ENCODE results near the gene PIK3C2G. TPM values are rescaled to one million over a fixed set of nuclear protein-coding genes. Genes with fewer than 3 reads are reported as not detected.

PIK3C2G gene
- polyA plus RNA-seq, 1 of the 3 experiments (the other 2 are of a cell fraction) = 0.02 TPM

DNA sequence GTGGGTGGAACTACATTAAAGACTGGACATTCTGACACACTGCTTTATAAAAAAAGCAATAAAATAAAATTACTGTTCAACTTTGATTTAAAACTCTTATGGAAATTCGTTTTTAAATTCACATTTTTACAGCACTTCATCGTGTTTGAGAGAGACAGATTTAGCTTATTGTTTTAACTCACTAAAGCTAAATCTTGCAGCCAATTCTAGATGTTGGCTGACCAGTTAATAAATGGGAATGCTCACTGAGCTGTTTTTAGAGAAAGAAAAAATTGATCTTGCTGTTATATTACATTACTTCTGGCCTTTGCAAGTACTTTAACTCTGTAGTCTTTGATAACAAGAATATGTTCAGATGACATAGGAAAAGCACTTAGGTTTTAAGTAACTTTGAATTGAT, 319.4 kb downstream of the PIK3C2G start:
- Histone ChIP-seq H3K27me3 (ENCODE audit: insufficient read depth) (no peaks in the 10 kb centered on the region), H3K36me3 (replicated peaks in 1 of 2; ENCODE audit: control insufficient read depth in 1 of 2, insufficient read depth in 2 of 2, low read length in 1 of 2) (no peaks in the 10 kb centered on the region), H3K9ac (no peak overlapping the region), H3K9me2 (no peaks in the 10 kb centered on the region), H3K9me3 (no peaks in the 10 kb centered on the region), H3K79me2 (ENCODE audit: insufficient read depth) (no peaks in the 10 kb centered on the region), H4K20me1 (ENCODE audit: insufficient read depth) (no peaks in the 10 kb centered on the region), H3K4me1 (ENCODE audit: control insufficient read depth in 1 of 2, insufficient read depth in 2 of 2, low read depth in 1 of 2, low read length in 1 of 2) (no peaks in the 10 kb centered on the region), H2AFZ (ENCODE audit: low read depth) (no peak overlapping the region), H3K4me3 (ENCODE audit: low read depth in 2 of 2, low read length in 1 of 2) (no peak overlapping the region), H3K4me2 (no peak overlapping the region), H3K27ac (ENCODE audit: low read depth in 2 of 2, low read length in 1 of 2) (no peak overlapping the region), H3F3A (replicated peaks; ENCODE audit: insufficient read depth) (peaks cover 5% of the 10 kb centered on the region)
- no peak for DNase-seq
- TF ChIP-seq TAF1 (IDR thresholded peaks at IDR 0.05; ENCODE audit: borderline replicate concordance, low read depth, low read length) = no peak
- no peak for TF ChIP-seq FOXJ3 (CRISPR knock-in tag; IDR thresholded peaks at IDR 0.05)
- no peak for TF ChIP-seq YY1 (IDR thresholded peaks at IDR 0.05; ENCODE audit: low read depth)
- no peak for TF ChIP-seq EP300 (IDR thresholded peaks at IDR 0.05; ENCODE audit: borderline replicate concordance in 1 of 2, low read depth in 1 of 2, low read length in 1 of 2)
- TF ChIP-seq CHD2 (IDR thresholded peaks at IDR 0.05; ENCODE audit: low read length, partially characterized antibody) = no peak
- TF ChIP-seq, protein P1, sequence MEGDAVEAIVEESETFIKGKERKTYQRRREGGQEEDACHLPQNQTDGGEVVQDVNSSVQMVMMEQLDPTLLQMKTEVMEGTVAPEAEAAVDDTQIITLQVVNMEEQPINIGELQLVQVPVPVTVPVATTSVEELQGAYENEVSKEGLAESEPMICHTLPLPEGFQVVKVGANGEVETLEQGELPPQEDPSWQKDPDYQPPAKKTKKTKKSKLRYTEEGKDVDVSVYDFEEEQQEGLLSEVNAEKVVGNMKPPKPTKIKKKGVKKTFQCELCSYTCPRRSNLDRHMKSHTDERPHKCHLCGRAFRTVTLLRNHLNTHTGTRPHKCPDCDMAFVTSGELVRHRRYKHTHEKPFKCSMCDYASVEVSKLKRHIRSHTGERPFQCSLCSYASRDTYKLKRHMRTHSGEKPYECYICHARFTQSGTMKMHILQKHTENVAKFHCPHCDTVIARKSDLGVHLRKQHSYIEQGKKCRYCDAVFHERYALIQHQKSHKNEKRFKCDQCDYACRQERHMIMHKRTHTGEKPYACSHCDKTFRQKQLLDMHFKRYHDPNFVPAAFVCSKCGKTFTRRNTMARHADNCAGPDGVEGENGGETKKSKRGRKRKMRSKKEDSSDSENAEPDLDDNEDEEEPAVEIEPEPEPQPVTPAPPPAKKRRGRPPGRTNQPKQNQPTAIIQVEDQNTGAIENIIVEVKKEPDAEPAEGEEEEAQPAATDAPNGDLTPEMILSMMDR (IDR thresholded peaks at IDR 0.05) = no peak
- no peak for TF ChIP-seq FOXM1 (IDR thresholded peaks at IDR 0.05; ENCODE audit: low read depth)
- TF ChIP-seq RXRA (IDR thresholded peaks at IDR 0.05; ENCODE audit: borderline replicate concordance, low read depth) = no peak
- TF ChIP-seq, protein P2, sequence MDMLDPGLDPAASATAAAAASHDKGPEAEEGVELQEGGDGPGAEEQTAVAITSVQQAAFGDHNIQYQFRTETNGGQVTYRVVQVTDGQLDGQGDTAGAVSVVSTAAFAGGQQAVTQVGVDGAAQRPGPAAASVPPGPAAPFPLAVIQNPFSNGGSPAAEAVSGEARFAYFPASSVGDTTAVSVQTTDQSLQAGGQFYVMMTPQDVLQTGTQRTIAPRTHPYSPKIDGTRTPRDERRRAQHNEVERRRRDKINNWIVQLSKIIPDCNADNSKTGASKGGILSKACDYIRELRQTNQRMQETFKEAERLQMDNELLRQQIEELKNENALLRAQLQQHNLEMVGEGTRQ (IDR thresholded peaks at IDR 0.05; ENCODE audit: borderline replicate concordance, low read depth, low read length) = no peak
- TF ChIP-seq RFX5 (IDR thresholded peaks at IDR 0.05; ENCODE audit: low read length) = no peak
- TF ChIP-seq, protein P3, sequence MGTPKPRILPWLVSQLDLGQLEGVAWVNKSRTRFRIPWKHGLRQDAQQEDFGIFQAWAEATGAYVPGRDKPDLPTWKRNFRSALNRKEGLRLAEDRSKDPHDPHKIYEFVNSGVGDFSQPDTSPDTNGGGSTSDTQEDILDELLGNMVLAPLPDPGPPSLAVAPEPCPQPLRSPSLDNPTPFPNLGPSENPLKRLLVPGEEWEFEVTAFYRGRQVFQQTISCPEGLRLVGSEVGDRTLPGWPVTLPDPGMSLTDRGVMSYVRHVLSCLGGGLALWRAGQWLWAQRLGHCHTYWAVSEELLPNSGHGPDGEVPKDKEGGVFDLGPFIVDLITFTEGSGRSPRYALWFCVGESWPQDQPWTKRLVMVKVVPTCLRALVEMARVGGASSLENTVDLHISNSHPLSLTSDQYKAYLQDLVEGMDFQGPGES (IDR thresholded peaks at IDR 0.05; ENCODE audit: low read depth, low read length) = no peak
- TF ChIP-seq JUND (IDR thresholded peaks at IDR 0.05) = no peak
- no peak for TF ChIP-seq FOSL2 (IDR thresholded peaks at IDR 0.05; ENCODE audit: borderline replicate concordance, low read depth)
- no peak for TF ChIP-seq TEAD4 (IDR thresholded peaks at IDR 0.05; ENCODE audit: borderline replicate concordance, insufficient read depth)
- TF ChIP-seq SIN3A (IDR thresholded peaks at IDR 0.05; ENCODE audit: borderline replicate concordance, low read depth, low read length) = no peak
- ChIA-PET CTCF (no interaction called here), POLR2A (no interaction called here)
- WGBS (ENCODE audit: low lambda C conversion rate) = 9% methylated on average over 2 of the region's 2 CpGs

Measured in SK-N-SH (cell line).